Measurements from ENCODE around the gene GTPBP2. TPM values are rescaled to one million over a fixed set of nuclear protein-coding genes. Genes with fewer than 3 reads are reported as not detected.

The GTPBP2 gene
- total and polyA plus RNA-seq, 2 donors (not counting 1 experiment from before 2014, with no cell fraction given), result 80.8 to 103 TPM

- Histone ChIP-seq H3K27ac (ENCODE audit: low read length in 2 of 2) (no peak overlapping the region), H4K20me1 (ENCODE audit: control insufficient read depth, insufficient read depth, low read length, poor library complexity, severe bottlenecking) (peaks cover 66% of the 10 kb centered on the region), H3K27me3 (replicated peaks in 1 of 4; ENCODE audit: control extremely low read depth in 1 of 4, control insufficient read depth in 3 of 4, insufficient read depth in 4 of 4, low read length in 3 of 4) (no peaks in the 10 kb centered on the region), H3K9me3 (ENCODE audit: control extremely low read depth in 1 of 3, control insufficient read depth in 2 of 3, insufficient read depth in 1 of 3, low read length in 2 of 3) (no peaks in the 10 kb centered on the region), H3K9ac (ENCODE audit: low read length) (no peak overlapping the region), H3K4me1 (ENCODE audit: control insufficient read depth in 2 of 2, insufficient read depth in 2 of 2, low read length in 2 of 2) (no peaks in the 10 kb centered on the region), H3K4me3 (ENCODE audit: control extremely low read depth in 1 of 5, extremely low read depth in 1 of 5, insufficient read depth in 1 of 5, low read depth in 2 of 5, low read length in 4 of 5) (no peak overlapping the region), H3K79me2 (ENCODE audit: control insufficient read depth, insufficient read depth, low read length) (peaks cover 37% of the 10 kb centered on the region), H3K4me2 (replicated peaks; ENCODE audit: low read depth, low read length, poor library complexity, severe bottlenecking) (no peak overlapping the region), H3K36me3 (replicated peaks in 1 of 2; ENCODE audit: control extremely low read depth in 1 of 2, control insufficient read depth in 1 of 2, extremely low read depth in 1 of 2, insufficient read depth in 2 of 2, low read length in 1 of 2) (peaks cover 28 to 83% of the 10 kb centered on the region in 2 experiments), H2AFZ (ENCODE audit: insufficient read depth, low read depth, low read length, poor library complexity, severe bottlenecking) (no peak overlapping the region)
- ChIA-PET POLR2A (no interaction called here), CTCF (interaction anchor here (1.2 to 2.6 kb wide), 2 partner anchors 10 kb away, joined by 3 to 20 read pairs; partner anchors contain the start of gene MRPS18A)
- Mint-ChIP-seq H3K4me1 (peaks cover 7% of the 10 kb centered on the region), H3K27ac (no peak overlapping the region), H3K27me3 (no peaks in the 10 kb centered on the region), H3K4me3 (no peak overlapping the region), H3K9me3 (ENCODE audit: insufficient read depth) (no peaks in the 10 kb centered on the region)
- TF ChIP-seq, protein P1, sequence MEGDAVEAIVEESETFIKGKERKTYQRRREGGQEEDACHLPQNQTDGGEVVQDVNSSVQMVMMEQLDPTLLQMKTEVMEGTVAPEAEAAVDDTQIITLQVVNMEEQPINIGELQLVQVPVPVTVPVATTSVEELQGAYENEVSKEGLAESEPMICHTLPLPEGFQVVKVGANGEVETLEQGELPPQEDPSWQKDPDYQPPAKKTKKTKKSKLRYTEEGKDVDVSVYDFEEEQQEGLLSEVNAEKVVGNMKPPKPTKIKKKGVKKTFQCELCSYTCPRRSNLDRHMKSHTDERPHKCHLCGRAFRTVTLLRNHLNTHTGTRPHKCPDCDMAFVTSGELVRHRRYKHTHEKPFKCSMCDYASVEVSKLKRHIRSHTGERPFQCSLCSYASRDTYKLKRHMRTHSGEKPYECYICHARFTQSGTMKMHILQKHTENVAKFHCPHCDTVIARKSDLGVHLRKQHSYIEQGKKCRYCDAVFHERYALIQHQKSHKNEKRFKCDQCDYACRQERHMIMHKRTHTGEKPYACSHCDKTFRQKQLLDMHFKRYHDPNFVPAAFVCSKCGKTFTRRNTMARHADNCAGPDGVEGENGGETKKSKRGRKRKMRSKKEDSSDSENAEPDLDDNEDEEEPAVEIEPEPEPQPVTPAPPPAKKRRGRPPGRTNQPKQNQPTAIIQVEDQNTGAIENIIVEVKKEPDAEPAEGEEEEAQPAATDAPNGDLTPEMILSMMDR (IDR thresholded peaks at IDR 0.05), result no peak
- no peak for TF ChIP-seq EZH2 (IDR thresholded peaks at IDR 0.05; ENCODE audit: borderline replicate concordance, insufficient read depth, low read depth, low read length, poor library complexity, severe bottlenecking)
- ATAC-seq (ENCODE audit: low read depth), result no peak
- DNase-seq, result no peak
- intact Hi-C loops (cut with micrococcal nuclease), result no loop called here
- 96% methylated on average over 6 of the region's 7 CpGs for WGBS (ENCODE audit: insufficient coverage)
Measured at GRCh38 chr6:43677759-43678158, 48.7 kb upstream of the GTPBP2 start.

DNA sequence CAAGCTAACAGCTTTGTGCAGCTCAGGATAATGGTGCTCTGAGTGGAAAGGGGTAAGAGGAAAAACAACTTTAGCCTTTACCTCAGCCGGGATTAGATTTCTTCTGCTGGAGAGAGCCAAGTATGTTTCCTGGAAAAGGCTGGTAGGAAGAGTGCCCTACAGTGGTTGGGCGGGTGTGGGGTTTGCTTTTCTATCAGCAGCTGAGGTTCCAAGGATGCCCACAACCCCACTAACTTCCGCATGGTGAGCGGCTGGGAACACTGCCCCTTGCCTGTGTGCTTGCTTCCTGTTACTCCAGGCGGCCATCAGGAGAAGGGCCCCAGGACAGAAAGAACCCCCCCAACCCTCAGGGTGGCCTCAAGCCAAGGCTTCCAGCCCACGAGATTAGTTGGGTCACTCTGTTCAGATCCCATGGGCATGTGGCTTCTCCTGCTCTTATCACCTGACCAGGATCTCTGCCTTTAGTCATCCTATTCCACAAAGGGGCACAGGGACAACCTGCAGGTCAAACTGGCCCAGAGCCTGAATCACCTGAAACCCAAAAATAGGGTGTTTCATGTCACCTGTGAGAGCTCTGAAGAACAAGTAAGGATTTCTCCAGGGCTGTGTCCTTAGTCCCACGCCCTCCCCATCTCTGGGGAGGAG is 48.0 kb upstream of the GTPBP2 start:
- Histone ChIP-seq H3K27ac (ENCODE audit: low read length in 2 of 2) (no peak overlapping the region), H3K4me2 (replicated peaks; ENCODE audit: low read depth, low read length, poor library complexity, severe bottlenecking) (no peak overlapping the region), H3K9ac (ENCODE audit: low read length) (no peak overlapping the region), H3K4me3 (ENCODE audit: control extremely low read depth in 1 of 5, extremely low read depth in 1 of 5, insufficient read depth in 1 of 5, low read depth in 2 of 5, low read length in 4 of 5) (no peak overlapping the region), H3K9me3 (ENCODE audit: control extremely low read depth in 1 of 3, control insufficient read depth in 2 of 3, insufficient read depth in 1 of 3, low read length in 2 of 3) (no peaks in the 10 kb centered on the region), H3K36me3 (replicated peaks in 1 of 2; ENCODE audit: control extremely low read depth in 1 of 2, control insufficient read depth in 1 of 2, extremely low read depth in 1 of 2, insufficient read depth in 2 of 2, low read length in 1 of 2) (peaks cover 25 to 82% of the 10 kb centered on the region in 2 experiments), H3K4me1 (ENCODE audit: control insufficient read depth in 2 of 2, insufficient read depth in 2 of 2, low read length in 2 of 2) (no peaks in the 10 kb centered on the region), H3K79me2 (ENCODE audit: control insufficient read depth, insufficient read depth, low read length) (peaks cover 30% of the 10 kb centered on the region), H4K20me1 (ENCODE audit: control insufficient read depth, insufficient read depth, low read length, poor library complexity, severe bottlenecking) (peaks cover 60% of the 10 kb centered on the region), H2AFZ (ENCODE audit: insufficient read depth, low read depth, low read length, poor library complexity, severe bottlenecking) (no peak overlapping the region), H3K27me3 (replicated peaks in 1 of 4; ENCODE audit: control extremely low read depth in 1 of 4, control insufficient read depth in 3 of 4, insufficient read depth in 4 of 4, low read length in 3 of 4) (no peaks in the 10 kb centered on the region)
- TF ChIP-seq, protein P1 (IDR thresholded peaks at IDR 0.05), result no peak
- no peak for TF ChIP-seq EZH2 (IDR thresholded peaks at IDR 0.05; ENCODE audit: borderline replicate concordance, insufficient read depth, low read depth, low read length, poor library complexity, severe bottlenecking)
- H3K27ac Mint-ChIP-seq, result no peak overlapping the region
- no peak overlapping the region for H3K4me3 Mint-ChIP-seq
- ChIA-PET POLR2A (no interaction called here), CTCF (interaction anchor here (2.6 kb wide), 1 partner anchor 10 kb away, joined by 20 read pairs; no protein-coding TSS in a partner anchor)
- H3K4me1 Mint-ChIP-seq, result peaks cover 2% of the 10 kb centered on the region
- WGBS (ENCODE audit: insufficient coverage), result 93% methylated on average over 6 of the region's 7 CpGs
- no peaks in the 10 kb centered on the region for H3K27me3 Mint-ChIP-seq
- no peaks in the 10 kb centered on the region for H3K9me3 Mint-ChIP-seq (ENCODE audit: insufficient read depth)
- ATAC-seq (ENCODE audit: low read depth), result no peak
- intact Hi-C loops (cut with micrococcal nuclease), result no loop called here
- DNase-seq, result no peak
